ENCODE data around the gene IL17RE. TPM values are rescaled to one million over a fixed set of nuclear protein-coding genes. Genes with fewer than 3 reads are reported as not detected.
"Not testable (repeated sequence)": the region's sequence is repeated elsewhere in the genome, so short reads cannot be mapped to it uniquely, and the experiment has no call there.

IL17RE gene
- total and polyA plus RNA-seq, 9 of the 15 experiments (the other 6 are each of a cell fraction or from before 2014, with no cell fraction given): 0.32 to 1.9 (median 0.51) TPM; not detected in 4

DNA sequence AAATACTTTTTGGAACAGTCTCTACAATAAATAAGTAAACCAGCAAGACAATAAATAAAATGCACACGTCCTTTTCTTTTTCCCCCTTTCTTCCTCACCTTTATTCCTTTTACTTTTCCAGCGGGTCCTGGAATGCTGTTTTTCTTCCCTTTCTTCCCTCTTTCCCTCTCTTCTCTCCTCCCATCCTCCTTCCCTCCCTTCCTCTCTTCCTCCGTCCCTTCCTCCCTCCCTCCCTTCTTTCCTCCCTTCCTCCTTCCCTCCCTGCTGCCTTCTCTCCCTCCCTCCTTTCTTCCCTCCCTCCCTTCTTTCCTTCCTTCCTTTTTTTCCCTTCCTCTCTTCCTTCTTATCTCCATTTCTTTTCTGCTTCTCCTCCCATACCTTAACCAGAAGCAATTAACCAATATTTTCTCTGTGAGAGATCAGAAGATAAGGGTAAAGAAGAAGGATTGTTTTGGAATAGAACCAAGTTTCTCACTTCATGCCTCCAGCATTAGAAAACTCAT is 3.3 kb upstream of the IL17RE start (continued):
- no peak for TF ChIP-seq STAG1 (CRISPR knock-in tag; IDR thresholded peaks at IDR 0.05; ENCODE audit: borderline replicate concordance)
- peak; percentile 45; the same call in 1 of the 2 replicates for TF ChIP-seq TOE1 (IDR thresholded peaks at IDR 0.05; ENCODE audit: borderline replicate concordance)
- TF ChIP-seq TOE1 (CRISPR knock-in tag; IDR thresholded peaks at IDR 0.05; ENCODE audit: borderline replicate concordance, low read depth): no peak
- peak; percentile 34; the same call in 1 of the 2 replicates for TF ChIP-seq MTA2 (IDR thresholded peaks at IDR 0.05; ENCODE audit: low read depth)
- no peak for TF ChIP-seq NR4A1 (CRISPR knock-in tag; IDR thresholded peaks at IDR 0.05)
- TF ChIP-seq NR4A1 (tag; IDR thresholded peaks at IDR 0.05): no peak
- no peak for TF ChIP-seq SMAD3 (CRISPR knock-in tag; conservative IDR thresholded peaks at IDR 0.05)
- 0 out of 2 replicates have a peak, but pooled peaks have one; percentile 22 for TF ChIP-seq NBN (IDR thresholded peaks at IDR 0.05; ENCODE audit: low read depth)
- TF ChIP-seq, protein P1, sequence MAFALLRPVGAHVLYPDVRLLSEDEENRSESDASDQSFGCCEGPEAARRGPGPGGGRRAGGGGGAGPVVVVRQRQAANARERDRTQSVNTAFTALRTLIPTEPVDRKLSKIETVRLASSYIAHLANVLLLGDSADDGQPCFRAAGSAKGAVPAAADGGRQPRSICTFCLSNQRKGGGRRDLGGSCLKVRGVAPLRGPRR (CRISPR knock-in tag; IDR thresholded peaks at IDR 0.05): no peak
- no peak for TF ChIP-seq MAZ (CRISPR knock-in tag; conservative IDR thresholded peaks at IDR 0.05 in 1 of 2, IDR thresholded peaks at IDR 0.05 in 1 of 2)

GRCh38 chr3:9900965-9901415 is 1.7 kb upstream of the IL17RE start:
- H3K36me3 ChIP-seq (ENCODE audit: control insufficient read depth, insufficient read depth, low read length); CTCF ChIA-PET (ENCODE audit: low intra/inter-chr PET ratio); H3K27me3 ChIP-seq (ENCODE audit: control insufficient read depth in 2 of 2, insufficient read depth in 2 of 2, low read length in 2 of 2); in situ Hi-C loops (cut with MboI); H3K4me2 ChIP-seq (ENCODE audit: insufficient read depth, low read length); H4K20me1 ChIP-seq (replicated peaks; ENCODE audit: control insufficient read depth, insufficient read depth, low read length); FAIRE-seq; H3K27ac ChIP-seq (ENCODE audit: extremely low read depth, low read depth, low read length); H2AFZ ChIP-seq (ENCODE audit: low read depth, low read length); H3K9me3 ChIP-seq (replicated peaks; ENCODE audit: control insufficient read depth, insufficient read depth, low read depth, low read length); BruUV-seq (replicated peaks); H3K9me1 ChIP-seq (ENCODE audit: control insufficient read depth, insufficient read depth, low read length); H3K79me2 ChIP-seq (ENCODE audit: control insufficient read depth, insufficient read depth, low read length); H3K9ac ChIP-seq (ENCODE audit: insufficient read depth in 1 of 2, low read depth in 2 of 2, low read length in 2 of 2); ATAC-seq; DNase-seq (ENCODE audit: extremely low read depth in 1 of 4, low spot score in 3 of 4); intact Hi-C loops (cut with micrococcal nuclease); H3K4me3 ChIP-seq: not testable (repeated sequence)
- TF ChIP-seq BCOR (IDR thresholded peaks at IDR 0.05): peak; percentile 48; the same call in 1 of the 2 replicates
- POLR2A ChIA-PET: interaction anchor here (3.9 to 4.0 kb wide), 2 partner anchors 10 to 11 kb away, joined by 28 to 33 read pairs; partner anchors contain the start of gene JAGN1
- 72% methylated on average over 6 of the region's 6 CpGs for WGBS (ENCODE audit: insufficient coverage, low coverage, missing lambda C conversion rate)
- peaks cover 42 to 48% of the 10 kb centered on the region in 2 experiments for H3K4me1 ChIP-seq (replicated peaks in 1 of 2; ENCODE audit: control insufficient read depth in 2 of 2, insufficient read depth in 2 of 2, low read length in 2 of 2)

Data from K562 (cell line).